ENCODE results near the gene KIF13A. TPM values are rescaled to one million over a fixed set of nuclear protein-coding genes. Genes with fewer than 3 reads are reported as not detected.

Gene KIF13A
- total RNA-seq, 1 experiment from 2014 or later, result 14.1 TPM

- DNase-seq, result no peak
- intact Hi-C loops (cut with micrococcal nuclease; ENCODE audit: unreplicated experiment), result no loop called here
- no TSS peak for BruUV-seq (replicated peaks)
- TF ChIP-seq, protein P1, sequence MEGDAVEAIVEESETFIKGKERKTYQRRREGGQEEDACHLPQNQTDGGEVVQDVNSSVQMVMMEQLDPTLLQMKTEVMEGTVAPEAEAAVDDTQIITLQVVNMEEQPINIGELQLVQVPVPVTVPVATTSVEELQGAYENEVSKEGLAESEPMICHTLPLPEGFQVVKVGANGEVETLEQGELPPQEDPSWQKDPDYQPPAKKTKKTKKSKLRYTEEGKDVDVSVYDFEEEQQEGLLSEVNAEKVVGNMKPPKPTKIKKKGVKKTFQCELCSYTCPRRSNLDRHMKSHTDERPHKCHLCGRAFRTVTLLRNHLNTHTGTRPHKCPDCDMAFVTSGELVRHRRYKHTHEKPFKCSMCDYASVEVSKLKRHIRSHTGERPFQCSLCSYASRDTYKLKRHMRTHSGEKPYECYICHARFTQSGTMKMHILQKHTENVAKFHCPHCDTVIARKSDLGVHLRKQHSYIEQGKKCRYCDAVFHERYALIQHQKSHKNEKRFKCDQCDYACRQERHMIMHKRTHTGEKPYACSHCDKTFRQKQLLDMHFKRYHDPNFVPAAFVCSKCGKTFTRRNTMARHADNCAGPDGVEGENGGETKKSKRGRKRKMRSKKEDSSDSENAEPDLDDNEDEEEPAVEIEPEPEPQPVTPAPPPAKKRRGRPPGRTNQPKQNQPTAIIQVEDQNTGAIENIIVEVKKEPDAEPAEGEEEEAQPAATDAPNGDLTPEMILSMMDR (IDR thresholded peaks at IDR 0.05; ENCODE audit: unreplicated experiment), result no peak
- Mint-ChIP-seq H3K4me3 (ENCODE audit: low read depth, unreplicated experiment) (no peak overlapping the region), H3K27me3 (ENCODE audit: unreplicated experiment) (no peaks in the 10 kb centered on the region), H3K9me3 (ENCODE audit: low read depth, unreplicated experiment) (no peaks in the 10 kb centered on the region), H3K27ac (ENCODE audit: unreplicated experiment) (no peak overlapping the region), H3K36me3 (ENCODE audit: insufficient read depth, unreplicated experiment) (no peaks in the 10 kb centered on the region), H3K4me1 (ENCODE audit: low read depth, unreplicated experiment) (no peaks in the 10 kb centered on the region)
- CTCF ChIA-PET, result no interaction called here
Observed at GRCh38 chr6:17931227-17931626, 56.2 kb downstream of the KIF13A start.

DNA sequence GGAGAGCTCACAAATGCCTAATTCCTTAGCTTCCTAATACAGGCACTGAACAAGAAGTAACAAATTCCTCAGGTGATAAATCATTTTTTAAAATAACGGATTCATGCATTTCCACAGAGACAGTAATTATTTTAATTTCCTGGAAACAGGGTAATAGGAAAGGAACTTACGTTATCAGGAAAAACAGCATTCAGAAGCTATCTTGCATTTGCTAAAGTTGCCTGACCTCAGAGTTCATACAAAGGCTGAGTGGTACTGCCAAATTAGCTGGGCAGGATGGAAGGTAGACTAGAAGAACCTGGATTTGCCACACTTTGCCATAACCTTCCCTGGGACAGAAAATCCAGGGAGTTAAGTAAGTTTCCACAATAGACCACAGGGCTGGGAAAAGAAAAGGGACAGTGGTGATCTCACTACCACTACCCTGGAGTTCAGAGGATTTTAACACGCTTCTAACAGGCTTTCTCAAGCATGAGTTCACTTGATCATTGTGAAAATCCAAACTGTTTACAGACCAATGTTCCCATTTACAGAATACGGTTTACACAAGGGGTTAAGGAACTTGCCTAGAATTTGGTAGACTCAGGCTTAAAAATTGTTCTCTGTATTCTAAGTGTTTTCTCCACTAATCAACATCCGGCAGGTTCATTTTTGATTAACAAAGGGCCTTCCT is 57.0 kb downstream of the KIF13A start:
- H3K27ac Mint-ChIP-seq (ENCODE audit: unreplicated experiment), result no peak overlapping the region
- no peaks in the 10 kb centered on the region for H3K36me3 Mint-ChIP-seq (ENCODE audit: insufficient read depth, unreplicated experiment)
- intact Hi-C loops (cut with micrococcal nuclease; ENCODE audit: unreplicated experiment), result no loop called here
- no peaks in the 10 kb centered on the region for H3K9me3 Mint-ChIP-seq (ENCODE audit: low read depth, unreplicated experiment)
- no TSS peak for BruUV-seq (replicated peaks)
- H3K27me3 Mint-ChIP-seq (ENCODE audit: unreplicated experiment), result no peaks in the 10 kb centered on the region
- CTCF ChIA-PET, result no interaction called here
- H3K4me1 Mint-ChIP-seq (ENCODE audit: low read depth, unreplicated experiment), result no peaks in the 10 kb centered on the region
- H3K4me3 Mint-ChIP-seq (ENCODE audit: low read depth, unreplicated experiment), result no peak overlapping the region
- TF ChIP-seq, protein P1 (IDR thresholded peaks at IDR 0.05; ENCODE audit: unreplicated experiment), result no peak
- DNase-seq, result no peak

DNA sequence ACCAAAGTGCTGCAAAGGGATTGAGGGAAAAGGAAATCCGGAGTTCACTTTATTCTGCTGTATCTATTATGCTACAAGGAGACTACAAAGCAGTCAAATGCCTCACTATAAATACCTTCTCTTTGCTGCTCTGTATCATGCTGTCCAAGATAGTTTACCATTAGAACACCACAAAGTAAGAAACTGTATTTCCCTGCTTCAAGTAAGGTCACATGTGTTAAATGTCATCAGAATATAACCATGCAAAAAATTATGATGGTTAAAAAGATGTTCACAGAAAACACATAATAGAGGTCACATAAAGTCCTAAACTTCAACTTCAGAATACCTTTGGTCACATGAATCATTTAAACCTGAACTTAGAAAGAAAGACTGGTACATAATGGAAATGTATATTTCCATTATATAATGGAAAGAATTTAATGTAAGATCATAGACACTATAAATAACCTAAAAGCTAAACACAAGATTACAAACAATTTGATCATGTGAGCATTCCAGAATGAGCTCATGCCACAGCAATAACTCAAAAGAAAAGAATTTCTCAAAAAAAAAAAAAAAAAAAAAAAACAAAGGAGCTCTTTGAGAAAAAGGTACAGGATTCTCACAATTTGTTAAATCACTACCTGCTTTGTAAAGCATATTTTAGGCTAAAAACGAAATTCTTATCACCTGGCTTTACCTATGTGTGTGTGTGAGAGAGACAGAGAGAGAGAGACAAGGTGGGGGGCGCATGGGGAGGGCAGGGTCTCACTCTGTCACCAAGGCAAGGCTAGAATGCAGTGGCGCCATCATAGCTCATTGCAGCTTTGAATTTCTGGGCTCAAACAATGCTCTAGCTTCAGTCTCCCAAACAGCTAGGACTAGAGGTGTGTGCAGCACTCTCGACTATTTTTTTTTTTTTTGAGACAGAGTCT is 58.7 kb downstream of the KIF13A start:
- no peak overlapping the region for H3K4me3 Mint-ChIP-seq (ENCODE audit: low read depth, unreplicated experiment)

GRCh38 chr6:17927705-17928104 is 59.7 kb downstream of the KIF13A start:
- CTCF ChIA-PET, result no interaction called here
- no peak overlapping the region for H3K27ac Mint-ChIP-seq (ENCODE audit: unreplicated experiment)
- BruUV-seq (replicated peaks), result no TSS peak
- H3K4me1 Mint-ChIP-seq (ENCODE audit: low read depth, unreplicated experiment), result no peaks in the 10 kb centered on the region
- no peak for DNase-seq
- H3K36me3 Mint-ChIP-seq (ENCODE audit: insufficient read depth, unreplicated experiment), result no peaks in the 10 kb centered on the region
- intact Hi-C loops (cut with micrococcal nuclease; ENCODE audit: unreplicated experiment), result no loop called here
- H3K27me3 Mint-ChIP-seq (ENCODE audit: unreplicated experiment), result no peaks in the 10 kb centered on the region
- TF ChIP-seq, protein P1 (IDR thresholded peaks at IDR 0.05; ENCODE audit: unreplicated experiment), result no peak
- no peaks in the 10 kb centered on the region for H3K9me3 Mint-ChIP-seq (ENCODE audit: low read depth, unreplicated experiment)
- H3K4me3 Mint-ChIP-seq (ENCODE audit: low read depth, unreplicated experiment), result no peak overlapping the region

More for the DNA sequence above, 58.7 kb downstream of the KIF13A start:
- BruUV-seq (replicated peaks), result no TSS peak
- Mint-ChIP-seq H3K4me1 (ENCODE audit: low read depth, unreplicated experiment) (no peaks in the 10 kb centered on the region), H3K36me3 (ENCODE audit: insufficient read depth, unreplicated experiment) (no peaks in the 10 kb centered on the region), H3K9me3 (ENCODE audit: low read depth, unreplicated experiment) (no peaks in the 10 kb centered on the region), H3K27me3 (ENCODE audit: unreplicated experiment) (no peaks in the 10 kb centered on the region), H3K27ac (ENCODE audit: unreplicated experiment) (no peak overlapping the region)
- CTCF ChIA-PET, result interaction anchor here (0.6 kb wide), 1 partner anchor 64 kb away, joined by 3 read pairs; no protein-coding TSS in a partner anchor
- intact Hi-C loops (cut with micrococcal nuclease; ENCODE audit: unreplicated experiment), result no loop called here
- TF ChIP-seq, protein P1 (IDR thresholded peaks at IDR 0.05; ENCODE audit: unreplicated experiment), result no peak
- no peak for DNase-seq

Measured in Calu3 (cell line).